GM21529 (cell line): ENCODE measurements around the gene CCDC192.
"Not testable (repeated sequence)": the region's sequence is repeated elsewhere in the genome, so short reads cannot be mapped to it uniquely, and the experiment has no call there.

Experiments used
- ATAC-seq: cut with Tn5 transposase; IDR thresholded peaks from one replicate; pipeline ENCODE4 v1.9.1; 2021; ENCODE audit not compliant: unreplicated experiment

The CCDC192 gene

DNA sequence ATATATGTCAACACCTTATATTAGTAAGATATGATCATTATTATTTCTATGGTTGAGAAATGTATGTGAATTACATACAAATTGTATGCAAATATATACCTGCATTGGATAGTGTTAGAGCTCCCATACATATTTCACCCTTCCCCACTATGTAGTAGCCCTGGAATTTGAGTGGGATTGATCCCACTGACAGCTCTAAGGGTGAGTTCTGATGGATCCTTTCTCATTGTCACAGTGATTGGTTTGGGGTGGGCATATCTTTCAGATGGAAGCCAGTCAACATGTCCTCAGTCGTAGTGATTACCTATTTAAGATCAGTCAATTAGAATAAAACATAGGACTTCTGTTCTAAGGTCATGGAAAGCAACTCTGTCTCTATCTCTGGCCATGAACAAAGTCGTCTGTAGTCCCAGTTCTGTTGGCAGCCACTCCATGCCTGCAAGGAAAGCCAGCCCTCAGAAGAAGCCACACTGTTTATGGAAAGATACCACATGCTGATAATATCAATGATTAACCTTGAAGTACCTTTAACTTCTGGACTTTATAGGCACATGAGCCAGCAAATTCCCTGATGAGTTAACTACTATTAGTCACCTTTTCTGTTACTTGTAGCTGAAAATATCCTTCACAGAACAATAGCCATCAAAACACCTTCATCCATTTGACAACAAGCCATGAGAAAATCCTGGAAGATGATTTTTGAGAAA is 5.1 kb upstream of the CCDC192 start:
- ATAC-seq: no peak

DNA sequence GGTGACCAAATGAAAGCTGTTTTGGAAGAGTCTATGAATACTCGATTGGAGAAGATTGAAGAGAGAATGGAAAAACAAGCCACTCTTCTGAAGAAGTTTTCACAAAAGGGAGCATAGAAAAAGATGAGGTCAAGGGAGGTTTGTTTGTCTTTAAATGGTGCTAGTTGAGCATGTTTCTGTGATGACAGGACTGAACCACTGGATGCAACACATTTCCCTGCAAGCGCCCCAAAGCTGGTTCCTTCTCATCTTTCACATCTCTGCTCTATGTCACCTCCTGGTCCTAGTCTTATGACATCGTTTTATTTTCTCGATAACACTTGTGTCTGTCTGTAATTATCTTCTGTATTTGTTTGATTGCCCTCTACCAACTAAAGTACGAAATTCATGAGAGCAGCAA is 3.8 kb upstream of the CCDC192 start:
- ATAC-seq: no peak

DNA sequence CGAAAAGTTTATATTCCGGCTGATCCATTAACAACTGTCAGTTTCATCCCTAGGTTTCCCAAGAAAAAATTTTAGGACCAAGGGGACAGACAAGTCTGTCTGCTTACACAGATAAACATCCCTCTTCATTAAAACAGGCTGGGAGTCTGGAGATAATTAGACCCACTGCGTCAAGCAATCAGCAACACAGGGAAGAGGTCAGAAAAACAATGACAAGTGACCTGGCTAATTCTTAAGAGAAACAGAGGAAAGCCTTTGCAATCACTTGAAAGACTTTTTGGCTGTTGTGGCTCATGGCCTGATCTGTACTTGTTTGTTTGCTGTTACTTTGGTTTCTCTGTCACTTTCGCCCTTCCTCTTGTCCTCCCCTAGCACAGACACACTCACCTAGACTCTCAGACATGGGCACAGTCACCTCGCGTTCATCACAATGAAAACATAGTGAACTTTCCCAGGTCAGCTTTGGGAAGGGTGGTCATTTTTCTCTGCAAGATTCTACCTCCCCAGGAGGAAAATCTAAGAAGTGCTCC is 2.9 kb upstream of the CCDC192 start:
- ATAC-seq: no peak

DNA sequence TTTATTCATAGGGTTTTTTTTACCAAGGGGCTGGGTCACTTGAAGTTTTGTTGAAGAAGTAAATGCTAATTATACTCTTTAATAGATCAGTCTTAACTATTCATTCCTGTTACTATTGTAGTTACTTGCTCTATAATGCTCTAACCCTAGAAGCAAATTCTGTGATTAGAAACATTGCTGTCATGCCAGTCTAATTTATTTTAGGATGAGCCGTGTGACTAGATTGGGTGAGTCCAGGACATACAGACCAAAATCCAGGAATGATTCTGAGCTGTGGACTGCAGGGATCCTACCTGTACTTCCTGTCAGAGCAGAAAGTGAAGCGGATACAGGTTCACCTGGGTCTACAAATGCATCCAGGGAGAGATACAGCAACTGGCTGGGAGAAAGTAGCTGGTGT is 757 bp upstream of the CCDC192 start:
- ATAC-seq: no peak

DNA sequence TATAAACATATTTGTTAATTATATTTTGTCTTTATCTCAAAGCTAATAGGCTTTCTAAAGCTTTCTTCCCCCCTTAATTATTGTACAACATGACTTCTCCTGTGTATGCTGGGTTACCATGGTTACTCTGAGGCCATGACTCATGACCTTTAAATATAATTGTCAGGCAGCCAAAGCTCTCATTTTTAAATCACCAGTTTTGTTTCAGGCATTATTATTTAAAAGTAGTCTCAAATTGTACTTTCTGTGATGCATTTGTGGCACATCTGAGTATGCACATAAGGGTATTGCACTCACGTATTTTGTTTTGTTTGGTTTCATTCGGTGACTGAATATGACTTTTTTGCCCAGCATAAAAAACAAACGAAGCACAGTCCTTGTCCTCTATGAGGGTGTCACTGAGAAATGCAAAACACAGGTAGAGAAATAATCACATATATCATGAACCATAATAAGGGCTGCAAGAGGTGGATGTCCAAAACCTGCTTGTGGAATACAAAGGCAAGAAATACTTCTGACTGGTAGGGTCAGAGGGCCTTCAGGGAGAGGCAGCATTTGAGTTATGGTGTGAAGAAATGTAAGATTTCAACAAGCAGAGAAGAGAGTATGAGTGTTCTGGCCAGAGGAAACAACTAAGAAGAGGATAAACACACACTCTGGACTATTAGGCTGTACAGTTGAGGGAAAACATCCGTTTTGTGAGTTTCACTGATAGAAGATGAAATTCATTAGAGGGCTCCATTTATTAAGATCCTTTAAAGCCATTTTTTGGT is 2.1 kb downstream of the CCDC192 start:
- peak; percentile 42 for ATAC-seq

DNA sequence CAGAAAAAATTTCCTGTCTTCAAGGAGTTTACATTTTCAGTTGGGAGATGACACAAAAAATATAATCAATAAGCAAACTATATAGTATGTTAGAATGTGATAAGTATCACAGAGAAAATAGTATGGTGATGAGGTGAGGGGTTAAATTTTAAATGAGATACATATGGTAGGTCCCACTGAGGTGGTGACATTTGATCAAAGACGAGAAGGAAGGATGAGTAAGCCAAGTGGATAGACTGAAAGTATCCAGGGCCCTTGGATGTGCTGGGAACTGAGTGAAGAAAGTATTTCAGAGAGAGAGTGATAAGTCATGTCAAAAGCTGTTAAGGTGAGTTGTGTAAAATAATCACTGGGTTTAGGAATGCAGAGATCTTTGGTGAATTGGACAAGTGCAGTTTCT is 3.5 kb downstream of the CCDC192 start:
- ATAC-seq: no peak

DNA sequence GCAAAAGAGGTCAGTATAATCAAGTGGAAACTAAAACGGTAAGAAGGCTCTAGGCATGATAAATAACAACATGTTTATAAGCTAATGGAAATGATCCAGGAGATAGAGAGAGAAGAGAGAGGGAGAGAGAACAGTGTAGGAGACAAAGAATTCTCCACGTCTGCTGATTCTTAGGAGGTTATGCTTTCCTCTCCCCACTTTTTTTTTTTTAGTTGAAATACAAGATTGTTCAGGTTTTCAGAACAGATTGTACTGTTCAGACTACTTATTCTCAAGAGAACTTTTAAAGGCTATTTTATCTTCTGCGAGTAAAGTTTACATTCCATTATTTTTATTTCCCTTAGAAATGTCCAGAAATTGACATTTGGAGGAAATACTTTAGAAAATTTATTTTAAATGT is 4.0 kb downstream of the CCDC192 start:
- ATAC-seq: no peak

DNA sequence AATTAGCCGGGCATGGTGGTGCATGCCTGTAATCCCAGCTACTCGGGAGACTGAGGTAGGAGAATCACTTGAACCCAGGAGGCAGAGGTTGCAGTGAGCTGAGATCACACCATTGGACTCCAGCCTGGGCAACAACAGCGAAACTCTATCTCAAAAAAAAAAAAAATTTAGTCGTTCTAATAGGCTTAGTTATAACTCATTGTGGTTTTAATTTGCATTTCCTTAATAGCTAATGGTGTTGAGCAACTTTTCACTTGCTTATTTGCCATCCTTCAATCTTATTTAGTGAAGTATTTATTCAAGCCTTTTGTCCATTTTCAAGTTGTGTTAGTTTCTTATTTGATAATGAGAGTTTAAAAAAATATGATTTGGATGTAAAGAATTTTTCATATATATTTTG is 9.9 kb downstream of the CCDC192 start:
- not testable (repeated sequence) for ATAC-seq

DNA sequence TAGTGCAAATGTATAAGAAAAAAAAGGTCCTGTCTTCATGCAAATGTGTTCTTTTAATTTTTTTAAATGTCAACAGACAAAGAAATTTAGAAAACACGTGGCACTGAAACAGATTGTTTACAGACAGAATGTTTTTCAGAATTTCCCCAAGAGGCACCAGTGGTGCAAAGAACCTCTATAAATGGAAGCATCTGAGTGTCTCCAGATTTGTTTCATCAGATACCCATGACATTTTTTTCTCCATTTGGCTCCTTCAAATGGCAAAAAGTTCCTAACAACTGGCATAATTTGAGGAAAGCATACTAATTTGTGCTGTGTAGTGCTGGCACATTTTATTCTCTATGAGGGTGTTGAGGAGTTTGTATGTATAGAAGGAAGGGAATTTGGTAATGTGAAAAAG is 15.0 kb downstream of the CCDC192 start:
- ATAC-seq: no peak

DNA sequence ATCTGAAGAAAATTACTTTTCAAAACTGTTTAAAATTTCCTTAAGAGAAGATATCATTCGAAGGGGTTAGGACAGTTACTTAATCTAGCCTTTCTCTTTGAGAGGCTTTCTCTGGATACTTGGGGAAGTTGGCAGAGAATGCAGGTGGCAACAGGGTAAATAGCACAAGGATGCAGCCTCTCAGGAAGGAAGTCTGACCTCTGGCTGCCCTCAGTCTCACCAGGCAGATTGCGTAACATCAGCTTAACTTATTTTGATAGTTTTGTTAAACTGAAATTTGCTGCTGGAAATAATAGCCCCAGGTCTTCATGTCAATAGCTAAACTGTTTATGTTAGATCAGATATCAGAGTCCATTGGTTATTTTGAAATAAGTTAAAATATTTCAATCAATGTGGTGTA is 20.4 kb downstream of the CCDC192 start:
- no peak for ATAC-seq

DNA sequence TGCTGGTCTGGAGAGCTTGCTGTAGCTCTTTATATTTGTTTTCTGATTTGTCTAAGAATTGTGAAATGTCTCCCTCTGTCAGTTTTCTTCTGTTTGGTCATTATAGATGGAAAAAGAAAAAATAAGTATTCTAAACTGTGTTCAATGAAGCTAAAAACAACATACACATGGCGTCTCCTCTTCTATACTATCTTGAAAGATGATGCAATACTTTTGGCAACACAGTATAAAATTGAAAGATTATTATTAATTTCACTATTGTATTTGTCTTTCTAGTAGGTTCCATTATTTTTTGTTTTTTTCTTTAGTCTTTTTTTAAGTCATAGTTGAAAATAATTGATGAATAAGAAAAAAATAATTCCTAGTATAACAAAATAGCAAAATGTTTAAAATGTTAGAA is 22.5 kb downstream of the CCDC192 start:
- ATAC-seq: no peak

DNA sequence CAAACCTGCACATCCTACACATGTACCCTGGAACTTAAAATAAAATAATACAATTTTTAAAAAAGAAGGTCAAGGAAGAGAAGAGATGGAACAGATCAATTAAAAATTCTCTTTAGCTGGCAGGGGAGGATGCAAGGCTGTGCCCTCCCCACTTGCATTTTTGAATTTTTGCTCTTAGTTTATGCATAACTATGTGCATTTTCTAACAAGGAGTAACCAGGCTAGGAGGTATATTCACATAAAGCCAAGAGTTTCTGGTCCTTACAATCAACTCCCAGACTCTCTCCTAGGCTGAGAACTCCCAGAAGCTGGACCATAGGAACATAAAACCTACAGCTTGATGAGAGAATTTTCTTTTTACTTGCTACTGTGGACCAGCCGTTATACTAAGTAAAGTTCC is 29.8 kb downstream of the CCDC192 start:
- ATAC-seq: no peak

DNA sequence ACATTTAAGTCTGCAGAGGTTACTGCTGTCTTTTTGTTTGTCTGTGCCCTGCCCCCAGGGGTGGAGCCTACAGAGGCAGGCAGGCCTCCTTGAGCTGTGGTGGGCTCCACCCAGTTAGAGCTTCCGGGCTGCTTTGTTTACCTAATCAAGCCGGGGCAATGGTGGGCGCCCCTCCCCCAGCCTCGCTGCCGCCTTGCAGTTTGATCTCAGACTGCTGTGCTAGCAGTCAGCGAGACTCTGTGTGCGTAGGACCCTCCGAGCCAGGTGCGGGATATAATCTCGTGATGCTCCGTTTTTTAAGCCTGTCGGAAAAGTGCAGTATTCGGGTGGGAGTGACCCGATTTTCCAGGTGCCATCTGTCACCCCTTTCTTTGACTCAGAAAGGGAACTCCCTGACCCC is 36.2 kb downstream of the CCDC192 start:
- not testable (repeated sequence) for ATAC-seq

DNA sequence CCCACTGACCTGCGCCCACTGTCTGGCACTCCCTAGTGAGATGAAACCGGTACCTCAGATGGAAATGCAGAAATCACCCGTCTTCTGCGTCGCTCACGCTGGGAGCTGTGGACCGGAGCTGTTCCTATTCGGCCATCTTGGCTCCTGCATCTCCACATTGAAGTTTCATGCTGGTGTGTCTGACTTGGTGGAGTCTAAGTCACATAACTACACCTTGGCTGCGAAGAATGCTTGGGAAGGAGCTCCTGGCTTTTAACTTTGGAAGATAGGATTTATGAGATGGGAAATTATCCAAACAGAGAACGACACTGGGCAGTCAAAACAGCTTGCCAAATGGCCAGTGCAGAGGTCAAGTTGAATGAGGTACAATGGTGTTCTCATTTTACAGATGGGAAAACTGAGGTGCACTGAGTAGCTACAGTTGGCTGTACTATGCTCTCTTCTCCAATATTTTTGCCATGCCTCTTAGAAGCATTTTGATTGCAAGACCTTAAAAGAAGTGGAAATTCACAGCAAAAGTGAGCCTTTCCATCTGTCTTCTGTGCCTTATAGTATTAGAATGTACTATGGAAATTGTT is 36.7 kb downstream of the CCDC192 start:
- ATAC-seq: no peak

DNA sequence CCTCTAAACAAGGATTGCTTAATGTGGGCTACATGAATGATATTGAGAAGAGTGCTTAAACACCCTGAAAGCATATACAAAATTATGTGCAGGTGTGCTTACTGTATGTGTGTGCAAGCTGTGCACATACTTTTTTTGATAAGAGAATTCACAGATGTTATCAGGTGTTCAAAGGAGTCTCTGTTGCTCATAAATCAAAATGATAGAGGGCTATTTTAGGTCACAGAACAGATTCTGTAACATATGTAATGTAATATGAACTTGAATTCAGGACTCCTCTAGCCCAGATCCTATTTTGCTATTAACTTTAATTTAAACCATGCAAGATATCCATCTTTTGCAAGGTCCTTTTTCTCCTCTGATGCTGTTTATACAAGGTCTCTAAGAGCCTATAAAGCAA is 38.2 kb downstream of the CCDC192 start:
- ATAC-seq: no peak

DNA sequence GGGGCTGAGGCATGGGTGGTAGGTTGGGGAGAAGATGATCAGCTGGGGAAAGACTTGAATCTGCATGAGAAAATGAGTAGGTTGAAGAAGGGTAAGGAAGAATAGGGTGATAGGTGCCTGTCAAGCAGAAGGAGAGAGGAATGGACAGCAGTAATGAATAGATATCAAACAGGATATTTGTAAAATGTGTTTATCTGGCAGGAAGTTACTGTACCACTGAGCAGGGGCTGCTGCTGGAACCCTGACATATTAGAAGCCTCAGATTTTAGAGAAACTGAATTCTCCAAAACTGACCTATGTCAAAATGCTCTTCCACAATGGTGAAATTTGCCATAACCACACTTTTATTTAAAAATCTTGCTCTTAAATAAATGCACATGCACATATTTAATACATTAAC is 41.0 kb downstream of the CCDC192 start:
- ATAC-seq: no peak

DNA sequence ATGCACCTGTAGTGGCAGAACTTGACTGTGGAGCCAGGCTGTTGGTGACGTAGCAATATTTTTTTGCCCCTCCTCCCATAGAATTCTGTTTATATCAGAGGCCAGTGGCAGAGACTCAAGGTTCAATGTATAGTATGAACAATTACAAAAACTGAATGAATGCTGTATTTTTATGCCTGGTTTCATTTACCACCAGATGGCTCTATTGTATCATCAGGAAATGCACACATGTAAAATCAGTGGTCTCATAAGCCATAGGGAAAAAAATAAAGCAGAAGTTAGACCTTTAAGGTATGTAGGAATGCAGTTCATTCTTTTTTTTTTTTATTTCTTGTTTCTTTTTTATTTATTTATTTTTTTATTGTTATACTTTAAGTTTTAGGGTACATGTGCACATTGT is 43.6 kb downstream of the CCDC192 start:
- ATAC-seq: no peak

DNA sequence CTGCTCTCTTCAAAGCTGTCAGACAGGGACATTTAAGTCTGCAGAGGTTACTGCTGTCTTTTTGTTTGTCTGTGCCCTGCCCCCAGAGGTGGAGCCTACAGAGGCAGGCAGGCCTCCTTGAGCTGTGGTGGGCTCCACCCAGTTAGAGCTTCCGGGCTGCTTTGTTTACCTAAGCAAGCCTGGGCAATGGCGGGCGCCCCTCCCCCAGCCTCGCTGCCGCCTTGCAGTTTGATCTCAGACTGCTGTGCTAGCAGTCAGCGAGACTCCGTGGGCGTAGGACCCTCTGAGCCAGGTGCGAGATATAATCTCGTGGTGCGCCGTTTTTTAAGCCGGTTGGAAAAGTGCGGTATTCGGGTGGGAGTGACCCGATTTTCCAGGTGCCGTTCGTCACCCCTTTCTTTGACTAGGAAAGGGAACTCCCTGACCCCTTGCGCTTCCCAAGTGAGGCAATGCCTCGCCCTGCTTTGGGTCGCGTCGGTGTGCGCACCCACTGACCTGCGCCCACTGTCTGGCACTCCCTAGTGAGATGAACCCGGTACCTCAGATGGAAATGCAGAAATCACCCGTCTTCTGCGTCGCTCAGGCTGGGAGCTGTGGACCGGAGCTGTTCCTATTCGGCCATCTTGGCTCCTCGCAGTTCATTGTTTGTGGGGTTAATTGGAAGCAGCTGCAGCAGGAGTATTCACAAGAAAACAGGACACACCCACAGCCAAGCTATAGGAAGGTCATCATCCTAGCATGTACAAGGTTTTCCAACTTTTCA is 49.5 kb downstream of the CCDC192 start:
- ATAC-seq: not testable (repeated sequence)

DNA sequence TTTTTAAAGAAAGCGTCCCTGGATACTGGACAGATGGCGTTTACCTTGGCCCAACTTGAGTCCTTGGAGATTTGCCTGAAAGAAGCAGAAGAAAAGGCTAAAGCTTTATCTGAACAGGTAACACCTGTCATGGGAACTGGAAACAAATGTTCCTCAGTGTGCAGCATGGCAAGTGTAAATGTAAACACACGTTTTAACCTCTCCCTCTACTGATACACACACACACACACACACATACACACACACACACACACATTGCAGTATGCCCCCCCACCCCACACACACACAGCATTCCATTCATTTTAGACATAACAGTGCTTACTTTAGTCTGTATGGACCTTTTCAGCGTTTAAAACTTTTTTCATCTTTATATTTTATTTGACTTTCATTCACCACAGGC is 51.1 kb downstream of the CCDC192 start:
- no peak for ATAC-seq

DNA sequence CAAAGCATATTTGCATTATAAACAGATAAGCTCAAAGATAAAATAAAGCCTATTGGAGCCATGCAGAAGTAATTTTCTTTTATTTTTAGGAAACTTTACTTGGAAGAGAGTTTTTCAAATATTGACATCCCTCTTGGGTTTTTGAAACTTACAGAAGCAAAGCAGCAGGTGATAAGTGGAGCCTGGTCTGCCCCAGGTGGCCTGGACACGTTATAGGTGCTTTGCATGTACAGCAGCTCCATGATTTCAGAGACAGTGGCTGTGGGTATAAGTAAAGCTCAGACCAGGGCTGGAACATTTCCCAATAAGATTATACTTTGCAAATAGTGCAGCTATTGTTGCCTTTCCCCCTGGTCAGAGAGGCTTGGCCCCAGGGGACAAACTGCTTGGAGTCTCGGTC is 51.5 kb downstream of the CCDC192 start:
- no peak for ATAC-seq

DNA sequence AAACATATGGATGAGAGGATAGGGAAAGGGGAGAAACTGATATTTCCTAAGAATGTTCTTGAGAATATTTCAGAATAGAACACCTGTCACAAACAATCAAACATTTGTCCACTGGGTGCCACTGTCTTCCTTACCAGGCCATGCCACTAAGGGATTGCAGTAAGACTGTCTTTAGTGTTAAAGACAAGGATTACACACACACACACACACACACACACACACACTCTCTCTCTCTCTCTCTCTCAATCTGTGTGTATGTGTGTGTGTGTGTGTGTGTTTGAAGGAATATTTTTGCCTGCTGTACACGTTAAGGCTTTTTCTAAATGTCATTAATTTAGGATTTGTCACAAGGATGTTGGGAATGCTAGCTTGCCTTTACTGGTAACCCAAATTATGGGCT is 54.4 kb downstream of the CCDC192 start:
- ATAC-seq: peak; percentile 66
